ENCODE results near the gene NPAS3.

- TF ChIP-seq, protein P1, sequence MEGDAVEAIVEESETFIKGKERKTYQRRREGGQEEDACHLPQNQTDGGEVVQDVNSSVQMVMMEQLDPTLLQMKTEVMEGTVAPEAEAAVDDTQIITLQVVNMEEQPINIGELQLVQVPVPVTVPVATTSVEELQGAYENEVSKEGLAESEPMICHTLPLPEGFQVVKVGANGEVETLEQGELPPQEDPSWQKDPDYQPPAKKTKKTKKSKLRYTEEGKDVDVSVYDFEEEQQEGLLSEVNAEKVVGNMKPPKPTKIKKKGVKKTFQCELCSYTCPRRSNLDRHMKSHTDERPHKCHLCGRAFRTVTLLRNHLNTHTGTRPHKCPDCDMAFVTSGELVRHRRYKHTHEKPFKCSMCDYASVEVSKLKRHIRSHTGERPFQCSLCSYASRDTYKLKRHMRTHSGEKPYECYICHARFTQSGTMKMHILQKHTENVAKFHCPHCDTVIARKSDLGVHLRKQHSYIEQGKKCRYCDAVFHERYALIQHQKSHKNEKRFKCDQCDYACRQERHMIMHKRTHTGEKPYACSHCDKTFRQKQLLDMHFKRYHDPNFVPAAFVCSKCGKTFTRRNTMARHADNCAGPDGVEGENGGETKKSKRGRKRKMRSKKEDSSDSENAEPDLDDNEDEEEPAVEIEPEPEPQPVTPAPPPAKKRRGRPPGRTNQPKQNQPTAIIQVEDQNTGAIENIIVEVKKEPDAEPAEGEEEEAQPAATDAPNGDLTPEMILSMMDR (IDR thresholded peaks at IDR 0.05): no peak
- TF ChIP-seq EP300 (IDR thresholded peaks at IDR 0.05) (no peak), POLR2A (IDR thresholded peaks at IDR 0.05) (no peak)
Observed at GRCh38 chr14:33198684-33199083, 260.0 kb downstream of the NPAS3 start.

Measured in tibial nerve (tissue), 4 donors.